Measurements from ENCODE around the gene TMEM234.

GRCh38 chr1:32195972-32196823, 26.0 kb downstream of the TMEM234 start:
- no peak for TF ChIP-seq CTCF (IDR thresholded peaks at IDR 0.05)
- TF ChIP-seq EP300 (IDR thresholded peaks at IDR 0.05), result no peak
- TF ChIP-seq POLR2AphosphoS5 (IDR thresholded peaks at IDR 0.05), result no peak
- TF ChIP-seq POLR2A (IDR thresholded peaks at IDR 0.05), result no peak

Data from suprapubic skin (tissue), 4 donors.